Progenitor cell of endocrine pancreas (in vitro differentiated cells): ENCODE results near the gene PPP1CB. TPM values are rescaled to one million over a fixed set of nuclear protein-coding genes. Genes with fewer than 3 reads are reported as not detected.

Experiments
- DNase-seq: peaks from one replicate; pipeline ENCODE4 v3.0.0; 2021; ENCODE audit warnings: low spot score; ENCODE audit not compliant: unreplicated experiment
- H3K27ac Mint-ChIP-seq: 2 replicates; pipeline ENCODE4 v1.8.0; 2021; ENCODE audit warnings: mild to moderate bottlenecking, moderate library complexity, mixed read lengths
- H3K27me3 Mint-ChIP-seq: 2 replicates; pipeline ENCODE4 v1.8.0; 2021; ENCODE audit warnings: mixed read lengths
- H3K36me3 Mint-ChIP-seq: 2 replicates; pipeline ENCODE4 v1.8.0; 2022; ENCODE audit warnings: mixed read lengths; ENCODE audit not compliant: insufficient read depth
- H3K4me1 Mint-ChIP-seq: 2 replicates; pipeline ENCODE4 v1.8.0; 2021; ENCODE audit warnings: low read depth, mixed read lengths
- H3K4me3 Mint-ChIP-seq: 2 replicates; pipeline ENCODE4 v1.8.0; 2021; ENCODE audit warnings: low read depth, mild to moderate bottlenecking, moderate library complexity, mixed read lengths
- H3K9me3 Mint-ChIP-seq: 2 replicates; pipeline ENCODE4 v1.8.0; 2021; ENCODE audit warnings: low read depth, mixed read lengths
- total RNA-seq: library from RNA; stranded (reverse); gene quantifications from 2 replicates; pipeline ENCODE4 v1.2.1, GENCODE V29; 2021
- TF ChIP-seq, protein P1 (sequence below): fragments of 200-600 bp; sonication (generic); IDR thresholded peaks from one replicate; pipeline ENCODE4 v1.5.0; 2021; ENCODE audit warnings: antibody characterized with exemption, mild to moderate bottlenecking; ENCODE audit not compliant: unreplicated experiment

Gene PPP1CB
- total RNA-seq, 1 donor from 2014 or later: 193 TPM

GRCh38 chr2:28818053-28818452 is 66.4 kb downstream of the PPP1CB start:
- Mint-ChIP-seq H3K9me3 (no peaks in the 10 kb centered on the region), H3K27me3 (no peaks in the 10 kb centered on the region), H3K4me1 (no peaks in the 10 kb centered on the region), H3K36me3 (no peaks in the 10 kb centered on the region), H3K4me3 (no peak overlapping the region), H3K27ac (no peak overlapping the region)
- no peak for DNase-seq
- TF ChIP-seq, protein P1, sequence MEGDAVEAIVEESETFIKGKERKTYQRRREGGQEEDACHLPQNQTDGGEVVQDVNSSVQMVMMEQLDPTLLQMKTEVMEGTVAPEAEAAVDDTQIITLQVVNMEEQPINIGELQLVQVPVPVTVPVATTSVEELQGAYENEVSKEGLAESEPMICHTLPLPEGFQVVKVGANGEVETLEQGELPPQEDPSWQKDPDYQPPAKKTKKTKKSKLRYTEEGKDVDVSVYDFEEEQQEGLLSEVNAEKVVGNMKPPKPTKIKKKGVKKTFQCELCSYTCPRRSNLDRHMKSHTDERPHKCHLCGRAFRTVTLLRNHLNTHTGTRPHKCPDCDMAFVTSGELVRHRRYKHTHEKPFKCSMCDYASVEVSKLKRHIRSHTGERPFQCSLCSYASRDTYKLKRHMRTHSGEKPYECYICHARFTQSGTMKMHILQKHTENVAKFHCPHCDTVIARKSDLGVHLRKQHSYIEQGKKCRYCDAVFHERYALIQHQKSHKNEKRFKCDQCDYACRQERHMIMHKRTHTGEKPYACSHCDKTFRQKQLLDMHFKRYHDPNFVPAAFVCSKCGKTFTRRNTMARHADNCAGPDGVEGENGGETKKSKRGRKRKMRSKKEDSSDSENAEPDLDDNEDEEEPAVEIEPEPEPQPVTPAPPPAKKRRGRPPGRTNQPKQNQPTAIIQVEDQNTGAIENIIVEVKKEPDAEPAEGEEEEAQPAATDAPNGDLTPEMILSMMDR: no peak

GRCh38 chr2:28821295-28821958 is 69.8 kb downstream of the PPP1CB start:
- peak; percentile 49 for DNase-seq
- Mint-ChIP-seq H3K4me1 (no peaks in the 10 kb centered on the region), H3K4me3 (no peak overlapping the region), H3K36me3 (no peaks in the 10 kb centered on the region), H3K9me3 (no peaks in the 10 kb centered on the region), H3K27ac (peak overlapping the region; percentile 79), H3K27me3 (no peaks in the 10 kb centered on the region)
- TF ChIP-seq, protein P1: peak; percentile 75

- no peaks in the 10 kb centered on the region for H3K27me3 Mint-ChIP-seq
- no peaks in the 10 kb centered on the region for H3K36me3 Mint-ChIP-seq
- H3K4me3 Mint-ChIP-seq: no peak overlapping the region
- H3K27ac Mint-ChIP-seq: no peak overlapping the region
- no peak for DNase-seq
- H3K9me3 Mint-ChIP-seq: no peaks in the 10 kb centered on the region
- TF ChIP-seq, protein P1: no peak
- no peaks in the 10 kb centered on the region for H3K4me1 Mint-ChIP-seq
These were observed 70.4 kb downstream of the PPP1CB start for GRCh38 chr2:28822036-28822435.

DNA sequence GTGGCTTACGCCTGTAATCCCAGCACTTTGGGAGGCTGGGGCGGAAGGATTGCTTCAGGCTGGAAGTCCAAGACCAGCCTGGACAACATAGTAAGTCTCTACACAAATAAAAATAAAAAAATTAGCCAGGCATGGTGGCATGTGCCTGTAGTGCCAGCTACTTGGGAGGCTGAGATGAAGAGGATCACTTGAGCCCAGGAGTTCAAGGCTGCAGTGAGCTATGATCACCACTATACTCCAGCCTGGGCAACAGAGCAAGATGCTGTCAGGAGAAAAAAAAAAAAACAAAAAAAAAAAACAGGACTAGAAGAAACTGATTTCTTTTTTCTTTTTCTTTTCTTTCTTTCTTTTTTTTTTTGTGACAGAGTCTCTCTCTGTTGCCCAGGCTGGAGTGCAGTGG is 72.6 kb downstream of the PPP1CB start:
- no peak overlapping the region for H3K27ac Mint-ChIP-seq
- TF ChIP-seq, protein P1: no peak
- H3K4me1 Mint-ChIP-seq: no peaks in the 10 kb centered on the region
- H3K4me3 Mint-ChIP-seq: no peak overlapping the region
- no peak for DNase-seq
- no peaks in the 10 kb centered on the region for H3K36me3 Mint-ChIP-seq
- no peaks in the 10 kb centered on the region for H3K9me3 Mint-ChIP-seq
- H3K27me3 Mint-ChIP-seq: no peaks in the 10 kb centered on the region

- Mint-ChIP-seq H3K9me3 (no peaks in the 10 kb centered on the region), H3K27ac (no peak overlapping the region), H3K4me3 (no peak overlapping the region), H3K36me3 (no peaks in the 10 kb centered on the region), H3K27me3 (no peaks in the 10 kb centered on the region), H3K4me1 (no peaks in the 10 kb centered on the region)
- DNase-seq: no peak
- TF ChIP-seq, protein P1: no peak
These were observed 73.2 kb downstream of the PPP1CB start for GRCh38 chr2:28824870-28825269.
